HG03139 (cell line): ENCODE results near the gene DACH2.

Source experiments
- ATAC-seq: cut with Tn5 transposase; IDR thresholded peaks from one replicate; pipeline ENCODE4 v1.9.1; 2021; ENCODE audit not compliant: unreplicated experiment

The DACH2 gene

GRCh38 chrX:86747091-86747490 is 598.8 kb downstream of the DACH2 start:
- no peak for ATAC-seq

- ATAC-seq = no peak
Observed at GRCh38 chrX:86805241-86805640, 657.0 kb downstream of the DACH2 start.

DNA sequence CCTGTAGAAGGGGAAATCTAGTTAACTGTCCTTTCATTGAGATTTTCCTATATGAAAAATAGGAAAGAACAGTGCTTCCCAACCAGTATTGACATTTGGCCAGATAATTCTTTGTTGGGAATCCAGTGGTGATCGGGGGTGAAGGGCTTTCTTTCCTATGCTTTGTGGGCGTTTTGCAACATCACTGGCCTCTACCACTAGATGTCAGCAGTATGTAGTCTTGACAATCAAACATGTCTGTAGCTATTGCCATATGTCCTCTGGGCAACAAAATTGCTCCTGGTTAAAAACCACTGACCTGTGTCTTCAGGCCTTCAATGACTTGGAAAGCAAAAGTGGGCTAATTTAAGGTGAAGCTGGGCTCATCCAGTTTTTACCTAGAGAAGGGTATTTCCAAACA is 658.5 kb downstream of the DACH2 start:
- ATAC-seq = no peak

GRCh38 chrX:86809651-86810050 is 661.4 kb downstream of the DACH2 start:
- no peak for ATAC-seq

- ATAC-seq = no peak
Observed at GRCh38 chrX:86829786-86830185, 681.5 kb downstream of the DACH2 start.

DNA sequence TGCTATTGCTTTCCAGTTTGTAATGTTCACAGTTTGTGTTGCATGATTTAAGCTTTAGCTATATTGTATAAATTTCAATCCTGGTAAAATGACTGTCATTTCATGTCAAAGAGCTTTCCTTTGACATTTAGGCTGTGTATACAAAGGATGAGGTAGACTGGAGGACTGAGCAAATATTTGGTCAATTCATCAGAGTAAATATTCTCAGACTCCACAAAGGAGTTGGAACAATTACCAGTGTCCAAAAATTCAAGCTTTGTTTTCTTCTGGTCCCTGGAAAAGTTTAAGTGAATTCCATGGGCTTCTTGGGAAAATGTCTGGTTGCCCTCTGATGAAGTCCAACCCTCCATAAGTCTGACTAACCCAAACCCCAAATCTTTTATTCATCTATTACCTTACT is 682.4 kb downstream of the DACH2 start:
- no peak for ATAC-seq

DNA sequence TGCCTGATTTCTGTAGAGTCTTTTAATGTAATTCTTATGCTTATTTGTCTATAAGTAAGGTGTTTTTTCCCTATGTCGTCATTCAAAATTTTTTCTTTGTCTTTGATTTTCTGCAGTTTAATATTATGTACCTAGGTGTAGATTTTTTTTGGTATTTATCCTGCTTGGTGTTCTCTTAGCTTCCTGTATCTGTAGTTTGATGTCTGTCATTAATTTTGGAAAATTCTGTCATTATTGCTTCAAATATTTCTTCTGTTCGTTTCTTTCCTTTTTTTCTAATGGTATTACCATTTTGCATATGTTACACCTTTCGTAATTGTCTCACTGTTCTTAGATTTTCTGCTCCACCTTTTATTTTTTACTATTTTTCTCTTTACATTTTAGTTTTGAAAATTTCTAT is 696.9 kb downstream of the DACH2 start:
- no peak for ATAC-seq
